DND-41 (cell line): Measurements from ENCODE around the gene USB1.

ENCODE experiments used
- ATAC-seq: fragments of 200-7000 bp; cut with Tn5 transposase; 3 replicates; pipeline ENCODE4 v1.9.1; 2021; ENCODE audit warnings: low read depth; ENCODE audit not compliant: insufficient read depth
- DNase-seq: peaks from one replicate; pipeline ENCODE4 v3.0.0-alpha.2; 2020
- H2AFZ ChIP-seq: 2 replicates; pipeline ENCODE4 v1.6.0; 2012; ENCODE audit warnings: low read depth, low read length
- H3K27ac ChIP-seq: 2 replicates; pipeline ENCODE4 v1.5.1; 2012; ENCODE audit warnings: low read length, inconsistent platforms
- H3K27me3 ChIP-seq: fragments of 200-600 bp; sonication (generic); 2 replicates; pipeline ENCODE4 v1.6.0; 2012; ENCODE audit warnings: low read length, mild to moderate bottlenecking, inconsistent platforms; ENCODE audit not compliant: insufficient read depth, poor library complexity
- H3K36me3 ChIP-seq: 2 replicates; pipeline ENCODE4 v1.5.1; 2012; ENCODE audit warnings: low read length, inconsistent platforms; ENCODE audit not compliant: insufficient read depth
- H3K4me1 ChIP-seq: 2 replicates; pipeline ENCODE4 v1.5.1; 2012; ENCODE audit warnings: mild to moderate bottlenecking, low read length; ENCODE audit not compliant: insufficient read depth
- H3K4me2 ChIP-seq: 2 replicates; pipeline ENCODE4 v1.6.0; 2012; ENCODE audit warnings: mild to moderate bottlenecking, moderate library complexity, low read length, inconsistent platforms; ENCODE audit not compliant: insufficient read depth
- H3K4me3 ChIP-seq, 2 experiments: fragments of 200-600 bp in 1 of 2; shearing (Covaris generic) in 1 of 2; 2 replicates each; pipeline ENCODE4 v1.5.1; 2012 to 2016; ENCODE audit warnings: inconsistent platforms in 2 of 2, low read length in 2 of 2, mild to moderate bottlenecking in 2 of 2, low read depth in 1 of 2, moderate library complexity in 1 of 2
- H3K79me2 ChIP-seq: 2 replicates; pipeline ENCODE4 v1.6.0; 2012; ENCODE audit warnings: low read length, inconsistent platforms; ENCODE audit not compliant: insufficient read depth
- H3K9ac ChIP-seq: 2 replicates; pipeline ENCODE4 v1.6.0; 2012; ENCODE audit warnings: low read depth, mild to moderate bottlenecking, inconsistent platforms, low read length, moderate library complexity
- H3K9me3 ChIP-seq: 2 replicates; pipeline ENCODE4 v1.5.1; 2012; ENCODE audit warnings: low read length, moderate library complexity, mild to moderate bottlenecking, inconsistent platforms; ENCODE audit not compliant: insufficient read depth, severe bottlenecking
- H4K20me1 ChIP-seq: 2 replicates; pipeline ENCODE4 v1.6.0; 2012; ENCODE audit warnings: low read length; ENCODE audit not compliant: insufficient read depth
- CTCF ChIP-seq: IDR thresholded peaks from 2 replicates; pipeline ENCODE4 v1.5.1; 2012; ENCODE audit warnings: borderline replicate concordance, low read length, moderate library complexity, mild to moderate bottlenecking; ENCODE audit not compliant: poor library complexity, severe bottlenecking; ENCODE audit errors: extremely low read depth
- EZH2 ChIP-seq: IDR thresholded peaks from 3 replicates; pipeline ENCODE4 v1.6.1; 2012; ENCODE audit warnings: borderline replicate concordance, low read depth, mild to moderate bottlenecking, moderate library complexity, low read length, inconsistent platforms; ENCODE audit not compliant: severe bottlenecking

The USB1 gene

GRCh38 chr16:58031016-58031800 is 30.0 kb downstream of the USB1 start:
- no peaks in the 10 kb centered on the region for H3K27me3 ChIP-seq
- DNase-seq = no peak
- no peak overlapping the region for H3K9ac ChIP-seq
- no peak for ATAC-seq
- peaks cover 6% of the 10 kb centered on the region for H3K4me1 ChIP-seq
- H3K27ac ChIP-seq = no peak overlapping the region
- H3K4me2 ChIP-seq = no peak overlapping the region
- H2AFZ ChIP-seq = no peak overlapping the region
- H3K79me2 ChIP-seq = no peaks in the 10 kb centered on the region
- no peak overlapping the region for H3K4me3 ChIP-seq
- H3K36me3 ChIP-seq = no peaks in the 10 kb centered on the region
- no peaks in the 10 kb centered on the region for H3K9me3 ChIP-seq
- no peaks in the 10 kb centered on the region for H4K20me1 ChIP-seq
- TF ChIP-seq CTCF = no peak
- no peak for TF ChIP-seq EZH2

- no peak for DNase-seq
- H3K9ac ChIP-seq = no peak overlapping the region
These were observed 31.6 kb downstream of the USB1 start for GRCh38 chr16:58032710-58033293.

GRCh38 chr16:58034128-58034685 is 33.0 kb downstream of the USB1 start:
- no peak overlapping the region for H3K27ac ChIP-seq
- H3K9me3 ChIP-seq = no peaks in the 10 kb centered on the region
- no peak overlapping the region for H2AFZ ChIP-seq
- H3K4me2 ChIP-seq = no peak overlapping the region
- no peak overlapping the region for H3K9ac ChIP-seq
- DNase-seq (no peak), ATAC-seq (no peak)
- H3K4me3 ChIP-seq = no peak overlapping the region
- no peaks in the 10 kb centered on the region for H3K79me2 ChIP-seq
- TF ChIP-seq CTCF = no peak
- TF ChIP-seq EZH2 = no peak
- H3K36me3 ChIP-seq = no peaks in the 10 kb centered on the region
- no peaks in the 10 kb centered on the region for H3K27me3 ChIP-seq
- H4K20me1 ChIP-seq = no peaks in the 10 kb centered on the region; the same call in 1 of the 2 replicates
- no peaks in the 10 kb centered on the region for H3K4me1 ChIP-seq

More at GRCh38 chr16:58032710-58033293, 31.6 kb downstream of the USB1 start:
- Histone ChIP-seq H3K4me2 (no peak overlapping the region), H3K27me3 (no peaks in the 10 kb centered on the region), H3K9me3 (no peaks in the 10 kb centered on the region), H3K4me3 (no peak overlapping the region), H2AFZ (no peak overlapping the region), H3K36me3 (no peaks in the 10 kb centered on the region), H3K27ac (no peak overlapping the region), H3K4me1 (no peaks in the 10 kb centered on the region), H4K20me1 (no peaks in the 10 kb centered on the region; the same call in 1 of the 2 replicates), H3K79me2 (no peaks in the 10 kb centered on the region)
- no peak for TF ChIP-seq EZH2
- no peak for TF ChIP-seq CTCF
- no peak for ATAC-seq
